ENCODE measurements around the gene ZNF423.

The ZNF423 gene

GRCh38 chr16:49460786-49461470 is 395.0 kb downstream of the ZNF423 start:
- DNase-seq (ENCODE audit: low read depth, low spot score): no peak

- DNase-seq (ENCODE audit: low read depth, low spot score): no peak
Measured at GRCh38 chr16:49459953-49460735, 395.8 kb downstream of the ZNF423 start.

GRCh38 chr16:49458656-49459445 is 397.1 kb downstream of the ZNF423 start:
- no peak for DNase-seq (ENCODE audit: low read depth, low spot score)

GRCh38 chr16:49458243-49458642 is 397.7 kb downstream of the ZNF423 start:
- no peak for DNase-seq (ENCODE audit: low read depth, low spot score)

GRCh38 chr16:49457196-49457595 is 398.7 kb downstream of the ZNF423 start:
- no peak for DNase-seq (ENCODE audit: low read depth, low spot score)

- DNase-seq (ENCODE audit: low read depth, low spot score): no peak
Measured at GRCh38 chr16:49456763-49457162, 399.1 kb downstream of the ZNF423 start.

GRCh38 chr16:49455991-49456745 is 399.7 kb downstream of the ZNF423 start:
- no peak for DNase-seq (ENCODE audit: low read depth, low spot score)

GRCh38 chr16:49455181-49455990 is 400.5 kb downstream of the ZNF423 start:
- no peak for DNase-seq (ENCODE audit: low read depth, low spot score)

GRCh38 chr16:49454426-49455180 is 401.3 kb downstream of the ZNF423 start:
- DNase-seq (ENCODE audit: low read depth, low spot score): no peak

GRCh38 chr16:49453983-49454382 is 401.9 kb downstream of the ZNF423 start:
- no peak for DNase-seq (ENCODE audit: low read depth, low spot score)

- DNase-seq (ENCODE audit: low read depth, low spot score): no peak
Measured at GRCh38 chr16:49453021-49453420, 402.9 kb downstream of the ZNF423 start.

- no peak for DNase-seq (ENCODE audit: low read depth, low spot score)
Measured at GRCh38 chr16:49452578-49452977, 403.3 kb downstream of the ZNF423 start.

- no peak for DNase-seq (ENCODE audit: low read depth, low spot score)
Measured at GRCh38 chr16:49452108-49452507, 403.8 kb downstream of the ZNF423 start.

GRCh38 chr16:49446805-49447204 is 409.1 kb downstream of the ZNF423 start:
- DNase-seq (ENCODE audit: low read depth, low spot score): no peak

GRCh38 chr16:49443576-49443975 is 412.3 kb downstream of the ZNF423 start:
- no peak for DNase-seq (ENCODE audit: low read depth, low spot score)

- no peak for DNase-seq (ENCODE audit: low read depth, low spot score)
Measured at GRCh38 chr16:49442805-49443204, 413.1 kb downstream of the ZNF423 start.

- peak; percentile 40 for DNase-seq (ENCODE audit: low read depth, low spot score)
Measured at GRCh38 chr16:49441366-49441780, 414.5 kb downstream of the ZNF423 start.

GRCh38 chr16:49440156-49441065 is 415.5 kb downstream of the ZNF423 start:
- DNase-seq (ENCODE audit: low read depth, low spot score): no peak

- DNase-seq (ENCODE audit: low read depth, low spot score): no peak
Measured at GRCh38 chr16:49439676-49440075, 416.2 kb downstream of the ZNF423 start.

All from iPS DF 19.7 (cell line).